Thoracic aorta (tissue), 2 donors: ENCODE measurements around the gene PLSCR2. TPM values are rescaled to one million over a fixed set of nuclear protein-coding genes. Genes with fewer than 3 reads are reported as not detected.

Experiments used
- ATAC-seq: fragments of 150-250 bp; one replicate; pipeline ENCODE4 v1.8.0; 2017; ENCODE audit warnings: low read depth; ENCODE audit not compliant: insufficient number of reproducible peaks, low FRiP score
- DNase-seq: peaks from one replicate; pipeline ENCODE4 v3.0.0-alpha.2; 2020; ENCODE audit warnings: low spot score
- H3K27ac ChIP-seq, 2 donors: fragments of 200-600 bp; sonication (generic); 1 replicate in 1 of 2; 2 replicates in 1 of 2; pipeline ENCODE4 v1.5.1; 2016; ENCODE audit warnings: mild to moderate bottlenecking in 2 of 2, moderate library complexity in 2 of 2
- H3K27me3 ChIP-seq: fragments of 200-600 bp; sonication (generic); replicated peaks from 2 replicates; pipeline ENCODE4 v1.6.0; 2016; ENCODE audit warnings: mild to moderate bottlenecking; ENCODE audit not compliant: insufficient read depth
- H3K36me3 ChIP-seq: fragments of 200-600 bp; sonication (generic); one replicate; pipeline ENCODE4 v1.5.1; 2016
- H3K4me1 ChIP-seq, 2 donors: fragments of 200-600 bp; sonication (generic); 1 replicate in 1 of 2; 2 replicates in 1 of 2; pipeline versions ENCODE4 v1.5.1 to v1.6.0; 2016; ENCODE audit warnings: low read depth in 2 of 2, mild to moderate bottlenecking in 1 of 2; ENCODE audit not compliant: control insufficient read depth in 1 of 2
- H3K4me3 ChIP-seq: fragments of 200-600 bp; sonication (generic); 2 replicates; pipeline ENCODE4 v1.5.1; 2016; ENCODE audit warnings: mild to moderate bottlenecking
- H3K9me3 ChIP-seq: fragments of 200-600 bp; sonication (generic); 2 replicates; pipeline ENCODE4 v1.5.1; 2016
- total RNA-seq, 2 donors: library from RNA; depleted of rRNA; stranded (reverse); fragments of >200 nt; gene quantifications; one replicate each; pipeline versions ENCODE4 v1.1.0 to v1.2.3, GENCODE V29; 2016
- TF ChIP-seq, protein P1 (sequence below): fragments of 200-600 bp; sonication (generic); IDR thresholded peaks from one replicate; pipeline ENCODE4 v1.5.1; 2019; ENCODE audit warnings: antibody characterized with exemption

PLSCR2 gene
- total RNA-seq, 2 donors from 2014 or later: 2.9 TPM; not detected in 1

DNA sequence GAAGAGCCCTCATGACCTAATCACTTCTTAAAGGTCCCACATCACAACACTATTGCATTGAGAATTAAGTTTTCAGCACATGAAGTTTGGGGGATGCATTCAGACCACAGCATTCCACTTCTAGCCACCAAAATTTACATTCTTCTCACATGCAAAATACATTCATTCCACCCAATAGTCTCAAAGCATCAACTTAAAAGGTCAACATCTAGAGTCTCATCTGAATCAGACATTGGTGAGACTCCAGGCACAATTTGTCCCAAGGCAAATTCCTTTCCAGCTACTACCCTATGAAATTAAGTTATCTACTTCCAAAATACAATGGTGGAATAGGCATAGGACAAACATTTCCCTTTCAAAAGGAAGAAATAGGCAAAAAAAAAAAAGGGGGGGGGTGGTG, 64.9 kb downstream of the PLSCR2 start:
- Histone ChIP-seq H3K9me3 (no peaks in the 10 kb centered on the region), H3K36me3 (no peaks in the 10 kb centered on the region), H3K27ac (no peak overlapping the region), H3K4me1 (no peaks in the 10 kb centered on the region), H3K27me3 (no peaks in the 10 kb centered on the region), H3K4me3 (no peak overlapping the region)
- ATAC-seq: no peak
- DNase-seq: no peak
- TF ChIP-seq, protein P1, sequence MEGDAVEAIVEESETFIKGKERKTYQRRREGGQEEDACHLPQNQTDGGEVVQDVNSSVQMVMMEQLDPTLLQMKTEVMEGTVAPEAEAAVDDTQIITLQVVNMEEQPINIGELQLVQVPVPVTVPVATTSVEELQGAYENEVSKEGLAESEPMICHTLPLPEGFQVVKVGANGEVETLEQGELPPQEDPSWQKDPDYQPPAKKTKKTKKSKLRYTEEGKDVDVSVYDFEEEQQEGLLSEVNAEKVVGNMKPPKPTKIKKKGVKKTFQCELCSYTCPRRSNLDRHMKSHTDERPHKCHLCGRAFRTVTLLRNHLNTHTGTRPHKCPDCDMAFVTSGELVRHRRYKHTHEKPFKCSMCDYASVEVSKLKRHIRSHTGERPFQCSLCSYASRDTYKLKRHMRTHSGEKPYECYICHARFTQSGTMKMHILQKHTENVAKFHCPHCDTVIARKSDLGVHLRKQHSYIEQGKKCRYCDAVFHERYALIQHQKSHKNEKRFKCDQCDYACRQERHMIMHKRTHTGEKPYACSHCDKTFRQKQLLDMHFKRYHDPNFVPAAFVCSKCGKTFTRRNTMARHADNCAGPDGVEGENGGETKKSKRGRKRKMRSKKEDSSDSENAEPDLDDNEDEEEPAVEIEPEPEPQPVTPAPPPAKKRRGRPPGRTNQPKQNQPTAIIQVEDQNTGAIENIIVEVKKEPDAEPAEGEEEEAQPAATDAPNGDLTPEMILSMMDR: no peak

DNA sequence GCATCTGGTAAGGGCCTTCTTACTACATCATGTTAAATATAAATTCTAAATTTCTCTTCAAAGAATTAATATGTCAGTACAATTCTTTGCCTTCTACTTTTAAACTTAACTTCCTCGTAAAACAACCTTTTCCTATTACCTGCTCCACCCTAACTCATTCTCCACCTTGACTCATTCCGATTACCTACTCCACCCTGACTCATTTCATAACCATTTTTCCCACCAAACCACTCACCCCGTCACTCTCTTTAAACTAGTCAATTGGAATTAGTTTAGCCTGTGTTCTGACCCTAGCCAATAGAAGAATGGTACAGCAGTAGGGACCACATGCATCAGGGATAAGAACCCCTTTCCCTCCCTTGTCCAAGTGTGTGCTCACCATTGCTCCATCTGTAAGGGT, 65.6 kb downstream of the PLSCR2 start:
- DNase-seq (no peak), ATAC-seq (no peak)
- H3K27me3 ChIP-seq: no peaks in the 10 kb centered on the region
- TF ChIP-seq, protein P1: no peak
- H3K36me3 ChIP-seq: no peaks in the 10 kb centered on the region
- H3K4me1 ChIP-seq: no peaks in the 10 kb centered on the region
- H3K9me3 ChIP-seq: no peaks in the 10 kb centered on the region
- no peak overlapping the region for H3K4me3 ChIP-seq
- no peak overlapping the region for H3K27ac ChIP-seq

- H3K4me1 ChIP-seq: no peaks in the 10 kb centered on the region
- H3K9me3 ChIP-seq: no peaks in the 10 kb centered on the region
- H3K27ac ChIP-seq: no peak overlapping the region
- no peaks in the 10 kb centered on the region for H3K36me3 ChIP-seq
- ATAC-seq (no peak), DNase-seq (no peak)
- TF ChIP-seq, protein P1: no peak
- no peaks in the 10 kb centered on the region for H3K27me3 ChIP-seq
- H3K4me3 ChIP-seq: no peak overlapping the region
These were observed 72.6 kb downstream of the PLSCR2 start for GRCh38 chr3:146396792-146397191.

DNA sequence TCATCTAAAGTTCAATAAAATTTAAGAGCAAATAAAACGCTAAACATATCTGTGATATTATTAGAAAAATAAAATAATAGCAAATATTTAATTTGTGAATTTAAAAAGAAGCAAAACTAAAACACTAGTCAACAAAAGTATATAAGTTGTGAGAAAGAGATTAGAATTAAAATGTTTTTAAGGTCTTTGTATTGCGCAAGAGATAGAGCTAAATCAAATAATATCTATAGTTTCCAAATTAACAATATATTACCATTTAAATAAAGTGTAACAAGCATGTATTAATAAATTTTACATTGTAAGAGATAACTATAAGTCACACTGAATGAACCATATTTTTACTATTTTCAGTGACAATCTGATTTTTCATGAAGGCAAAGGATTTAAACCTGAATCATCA, 74.2 kb downstream of the PLSCR2 start:
- no peak for ATAC-seq
- peaks cover 0 to 6% of the 10 kb centered on the region in 2 donors for H3K4me1 ChIP-seq
- no peaks in the 10 kb centered on the region for H3K36me3 ChIP-seq
- DNase-seq: no peak
- no peaks in the 10 kb centered on the region for H3K9me3 ChIP-seq
- H3K4me3 ChIP-seq: no peak overlapping the region
- TF ChIP-seq, protein P1: no peak
- no peaks in the 10 kb centered on the region for H3K27me3 ChIP-seq
- H3K27ac ChIP-seq: no peak overlapping the region

DNA sequence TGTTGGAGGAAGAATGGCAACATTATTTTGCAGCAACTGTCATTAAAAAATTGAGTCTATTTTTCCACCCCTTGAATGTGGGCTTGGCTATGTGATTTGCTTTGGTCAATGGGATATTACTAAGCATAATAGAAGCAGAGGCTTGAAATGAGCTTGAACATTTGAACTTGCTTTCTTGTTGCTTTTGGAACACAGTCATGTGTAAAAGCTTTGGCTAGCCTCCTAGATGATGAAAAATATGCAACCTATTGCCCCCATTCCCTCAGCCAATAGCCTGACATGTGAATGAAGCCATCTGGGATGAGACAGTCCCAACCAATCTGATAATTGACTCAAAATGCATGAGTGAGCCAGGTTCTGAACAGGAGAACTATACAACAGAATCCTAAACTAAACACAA, 78.4 kb downstream of the PLSCR2 start:
- Histone ChIP-seq H3K4me1 (peaks cover 0 to 8% of the 10 kb centered on the region in 2 donors), H3K27me3 (no peaks in the 10 kb centered on the region), H3K36me3 (no peaks in the 10 kb centered on the region), H3K9me3 (no peaks in the 10 kb centered on the region), H3K27ac (no peak overlapping the region), H3K4me3 (no peak overlapping the region)
- ATAC-seq (no peak), DNase-seq (no peak)
- TF ChIP-seq, protein P1: no peak
